Suprapubic skin (tissue), 4 donors: ENCODE measurements around the gene TMC4.

Experiments
- EP300 ChIP-seq: sonication (generic); formaldehyde crosslinking; IDR thresholded peaks from one replicate; pipeline ENCODE4 v1.6.1; 2017; ENCODE audit warnings: antibody characterized with exemption
- POLR2A ChIP-seq, 2 donors: fragments of 450-650 bp; IDR thresholded peaks; one replicate each; pipeline ENCODE4 v1.6.1; 2017; ENCODE audit warnings: antibody characterized with exemption in 2 of 2, mild to moderate bottlenecking in 2 of 2, moderate library complexity in 2 of 2
- POLR2AphosphoS5 ChIP-seq, 3 donors: sonication (generic); formaldehyde crosslinking; IDR thresholded peaks; one replicate each; pipeline ENCODE4 v1.6.1; 2017; ENCODE audit warnings: antibody characterized with exemption in 3 of 3
- TF ChIP-seq, protein P1 (sequence below), 2 donors: fragments of 200-600 bp in 1 of 2; fragments of 450-650 bp in 1 of 2; sonication (generic) in 1 of 2; IDR thresholded peaks; one replicate each; pipeline ENCODE4 v1.5.1; 2016 to 2019; ENCODE audit warnings: antibody characterized with exemption in 2 of 2, mild to moderate bottlenecking in 1 of 2, moderate library complexity in 1 of 2

DNA sequence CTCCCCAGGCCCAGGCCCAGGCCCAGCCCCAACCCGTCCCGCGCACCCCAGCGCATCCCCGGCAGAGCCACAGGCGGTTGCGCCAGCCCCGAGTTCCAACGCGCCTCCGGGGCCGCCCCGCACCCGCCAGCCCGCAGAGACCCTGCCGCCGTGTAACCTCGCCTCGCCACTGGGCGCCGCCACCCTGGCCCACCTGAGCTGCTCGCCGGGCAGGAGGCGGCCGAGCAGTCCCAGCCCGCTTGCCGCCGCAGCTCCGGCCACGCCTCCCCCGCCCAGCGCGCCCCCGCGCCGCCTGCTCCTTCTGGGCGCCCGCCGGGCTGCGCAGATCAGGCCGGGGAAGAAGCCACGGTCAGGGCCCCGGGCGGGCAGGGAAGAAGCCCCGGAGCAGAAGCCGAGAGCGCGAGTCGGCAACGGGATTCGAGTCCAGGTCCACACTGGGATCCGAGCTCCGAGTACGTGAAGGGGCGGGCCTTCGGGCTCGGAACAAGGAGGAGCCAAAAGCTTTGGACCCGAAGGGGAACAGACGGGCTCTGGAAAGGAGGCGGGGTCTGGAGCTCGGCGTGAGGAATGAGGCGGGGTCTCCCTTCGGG lies 16.3 kb upstream of the TMC4 start, which contains the start of gene MBOAT7:
- TF ChIP-seq, protein P1, sequence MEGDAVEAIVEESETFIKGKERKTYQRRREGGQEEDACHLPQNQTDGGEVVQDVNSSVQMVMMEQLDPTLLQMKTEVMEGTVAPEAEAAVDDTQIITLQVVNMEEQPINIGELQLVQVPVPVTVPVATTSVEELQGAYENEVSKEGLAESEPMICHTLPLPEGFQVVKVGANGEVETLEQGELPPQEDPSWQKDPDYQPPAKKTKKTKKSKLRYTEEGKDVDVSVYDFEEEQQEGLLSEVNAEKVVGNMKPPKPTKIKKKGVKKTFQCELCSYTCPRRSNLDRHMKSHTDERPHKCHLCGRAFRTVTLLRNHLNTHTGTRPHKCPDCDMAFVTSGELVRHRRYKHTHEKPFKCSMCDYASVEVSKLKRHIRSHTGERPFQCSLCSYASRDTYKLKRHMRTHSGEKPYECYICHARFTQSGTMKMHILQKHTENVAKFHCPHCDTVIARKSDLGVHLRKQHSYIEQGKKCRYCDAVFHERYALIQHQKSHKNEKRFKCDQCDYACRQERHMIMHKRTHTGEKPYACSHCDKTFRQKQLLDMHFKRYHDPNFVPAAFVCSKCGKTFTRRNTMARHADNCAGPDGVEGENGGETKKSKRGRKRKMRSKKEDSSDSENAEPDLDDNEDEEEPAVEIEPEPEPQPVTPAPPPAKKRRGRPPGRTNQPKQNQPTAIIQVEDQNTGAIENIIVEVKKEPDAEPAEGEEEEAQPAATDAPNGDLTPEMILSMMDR (IDR thresholded peaks at IDR 0.05): peak in 1 of 2 donors; percentile 14
- TF ChIP-seq POLR2A (IDR thresholded peaks at IDR 0.05): no peak
- no peak for TF ChIP-seq EP300
- TF ChIP-seq POLR2AphosphoS5 (IDR thresholded peaks at IDR 0.05): no peak
